ENCODE measurements around the gene CLPSL1.

Gene CLPSL1

GRCh38 chr6:35833536-35833935 lies 52.7 kb downstream of the CLPSL1 start:
- Histone ChIP-seq H3K4me3 (ENCODE audit: insufficient read length, low read depth) (no peak overlapping the region), H3K27me3 (ENCODE audit: insufficient read depth, insufficient read length) (no peaks in the 10 kb centered on the region), H3K4me1 (ENCODE audit: insufficient read depth, insufficient read length) (no peaks in the 10 kb centered on the region), H3K36me3 (ENCODE audit: insufficient read depth, insufficient read length, low read length) (peaks cover 44% of the 10 kb centered on the region), H3K9me3 (ENCODE audit: insufficient read depth, low read length) (no peaks in the 10 kb centered on the region), H3K9ac (ENCODE audit: insufficient read length, low read depth) (no peak overlapping the region)
- no peak for DNase-seq (ENCODE audit: low read depth, low spot score)
- TF ChIP-seq YY1 (IDR thresholded peaks at IDR 0.05; ENCODE audit: insufficient read depth, insufficient read length): no peak
- no peak for TF ChIP-seq SUZ12 (IDR thresholded peaks at IDR 0.05; ENCODE audit: extremely low read depth, insufficient read depth, insufficient read length)
- TF ChIP-seq ZNF274 (IDR thresholded peaks at IDR 0.05; ENCODE audit: low read depth, low read length): no peak

Data from NT2/D1 (cell line).